GM18867 (cell line): ENCODE results near the gene COG2.
"Not testable (repeated sequence)": the region's sequence is repeated elsewhere in the genome, so short reads cannot be mapped to it uniquely, and the experiment has no call there.

ENCODE experiments used
- ATAC-seq: cut with Tn5 transposase; IDR thresholded peaks from one replicate; pipeline ENCODE4 v1.9.1; 2021; ENCODE audit warnings: mild to moderate bottlenecking, moderate library complexity; ENCODE audit not compliant: unreplicated experiment

COG2 gene

DNA sequence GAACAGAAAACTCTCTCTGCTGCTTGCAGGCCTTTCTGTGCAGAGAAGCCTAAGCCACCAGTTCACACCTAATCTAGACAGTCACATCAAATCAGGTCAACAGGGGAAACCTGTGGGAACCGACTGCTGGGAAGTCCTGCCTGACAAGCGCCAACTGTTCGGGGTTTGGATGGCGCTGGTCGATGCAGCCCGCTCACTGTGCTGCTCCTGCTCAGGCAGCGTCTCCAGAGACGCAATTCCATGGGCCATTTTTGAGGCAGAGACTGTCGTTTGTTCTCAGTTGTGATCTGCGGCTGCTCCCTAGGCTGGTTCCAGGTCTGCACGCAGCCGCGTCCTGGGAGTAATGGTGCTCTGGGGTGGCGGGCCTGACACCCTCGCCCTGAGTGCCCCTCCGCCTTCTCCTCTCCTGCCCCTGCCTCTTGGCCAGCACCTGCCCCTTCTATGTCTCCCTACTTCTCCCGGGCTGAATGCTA is 70.2 kb downstream of the COG2 start:
- ATAC-seq: no peak

DNA sequence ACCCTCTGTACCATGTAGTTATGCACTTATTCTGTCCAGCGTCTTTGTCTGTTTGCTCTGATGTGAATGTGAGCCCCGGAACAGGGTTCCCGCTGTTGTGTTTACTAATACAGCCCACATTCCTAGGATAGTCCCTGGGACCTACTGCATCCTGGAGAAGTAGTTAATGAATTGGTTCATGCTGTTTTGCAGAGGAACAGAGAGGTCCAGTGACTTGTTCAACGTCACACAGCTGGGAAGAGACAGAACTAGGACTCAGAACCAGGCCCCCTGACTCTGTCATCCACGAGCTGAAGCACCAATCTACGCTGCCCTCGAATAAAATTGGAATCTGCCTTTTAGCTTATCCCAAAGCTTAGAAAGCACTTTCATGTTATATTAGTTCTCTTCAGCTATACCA is 70.9 kb downstream of the COG2 start:
- ATAC-seq: no peak

DNA sequence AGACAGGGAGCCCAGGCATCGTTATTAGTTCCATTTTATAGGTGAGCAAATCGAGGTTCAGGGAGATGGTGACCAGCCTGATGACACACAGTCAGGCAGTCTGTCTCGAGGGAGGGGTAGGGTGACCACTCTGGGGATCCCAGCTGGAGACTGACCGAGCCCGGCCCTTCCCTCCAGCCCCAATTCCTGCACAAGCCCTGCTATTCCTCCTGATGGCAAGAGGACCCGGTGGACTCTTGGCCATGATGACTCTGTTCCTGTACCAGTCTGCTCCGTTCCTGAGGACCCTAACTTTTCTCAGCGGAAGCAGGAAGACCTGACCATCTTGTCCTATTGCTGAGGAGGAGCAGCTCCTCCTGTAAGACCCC is 71.2 kb downstream of the COG2 start:
- ATAC-seq: no peak

DNA sequence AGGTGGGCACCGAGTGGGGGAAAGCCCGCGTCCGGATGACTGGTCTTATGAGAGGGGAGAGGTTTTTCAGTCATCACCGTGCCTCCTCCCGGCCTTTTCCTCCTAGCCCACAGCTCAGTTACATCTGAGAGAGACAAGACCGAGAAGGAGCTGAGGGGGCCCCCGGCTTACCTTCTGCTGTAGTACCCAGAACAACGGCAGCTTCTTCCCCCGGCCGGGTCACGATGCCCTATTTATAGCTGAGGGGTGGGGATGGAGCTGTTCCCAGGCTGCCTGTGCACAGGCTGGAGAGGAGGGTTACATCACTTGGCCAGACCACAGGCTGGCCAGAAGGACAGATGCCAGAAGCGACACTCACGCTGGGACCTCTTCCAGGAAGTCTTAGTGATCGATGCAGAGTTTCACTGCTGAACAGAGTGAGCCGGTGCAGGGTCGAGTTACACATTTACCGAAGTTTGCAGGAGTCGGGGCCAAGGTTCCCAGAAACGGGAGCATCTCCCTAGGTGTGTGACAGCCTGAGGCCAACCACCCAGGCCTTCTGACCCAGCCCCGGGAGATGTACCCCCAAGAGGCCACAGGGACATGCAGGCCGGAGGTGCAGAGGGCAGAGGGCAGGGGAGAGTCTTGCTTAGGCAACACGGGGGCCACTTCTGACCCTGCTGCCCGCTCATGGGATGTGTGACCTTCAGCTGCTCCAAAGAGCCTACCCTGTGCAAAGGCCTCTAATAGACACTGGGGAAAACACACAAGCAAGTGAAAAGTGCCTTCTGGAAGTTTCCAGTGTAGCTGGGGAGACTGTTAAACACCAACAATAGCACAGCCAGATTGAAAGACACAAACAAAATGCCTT is 71.9 kb downstream of the COG2 start, which contains the start of gene AGT:
AGT (minus strand) TSS at position 208 of the 850 bp plus-strand sequence. CDS start 3,299 bp downstream, outside the sequence.
- no peak for ATAC-seq

DNA sequence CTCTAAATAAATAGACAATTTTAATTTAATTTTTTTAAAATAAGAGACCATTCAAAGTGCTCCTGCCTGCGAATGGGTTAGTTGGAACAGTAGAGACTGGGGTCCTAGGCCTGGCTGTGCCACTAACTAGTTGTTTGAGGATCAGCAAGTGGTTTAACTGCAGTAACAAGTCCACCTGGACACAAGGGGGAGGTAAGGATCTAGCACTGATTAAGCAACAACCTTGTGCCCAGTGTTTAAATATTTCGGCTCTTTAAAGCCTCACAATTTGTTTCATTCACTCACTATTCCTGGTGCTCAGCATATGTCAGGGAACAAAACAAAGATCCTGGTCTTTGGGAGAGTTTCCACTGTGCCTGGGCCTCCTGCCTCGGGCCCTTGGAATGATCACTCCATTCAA is 73.2 kb downstream of the COG2 start:
- no peak for ATAC-seq

DNA sequence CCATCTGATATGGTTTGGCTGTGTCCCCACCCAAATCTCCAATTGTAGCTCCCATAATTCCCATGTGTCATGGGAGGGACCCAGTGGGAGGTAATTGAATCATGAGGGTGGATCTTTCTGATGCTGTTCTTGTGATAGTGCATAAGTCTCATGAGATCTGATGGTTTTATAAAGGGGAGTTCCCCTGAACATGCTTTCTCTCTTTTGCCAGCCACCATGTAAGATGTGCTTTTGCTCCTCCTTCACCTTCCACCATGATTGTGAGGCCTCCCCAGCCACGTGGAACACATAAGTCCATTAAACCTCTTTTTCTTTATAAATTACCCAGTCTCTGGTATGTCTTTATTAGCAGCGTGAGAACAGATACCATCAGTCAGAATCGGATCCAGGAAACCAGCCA is 74.2 kb downstream of the COG2 start:
- not testable (repeated sequence) for ATAC-seq

DNA sequence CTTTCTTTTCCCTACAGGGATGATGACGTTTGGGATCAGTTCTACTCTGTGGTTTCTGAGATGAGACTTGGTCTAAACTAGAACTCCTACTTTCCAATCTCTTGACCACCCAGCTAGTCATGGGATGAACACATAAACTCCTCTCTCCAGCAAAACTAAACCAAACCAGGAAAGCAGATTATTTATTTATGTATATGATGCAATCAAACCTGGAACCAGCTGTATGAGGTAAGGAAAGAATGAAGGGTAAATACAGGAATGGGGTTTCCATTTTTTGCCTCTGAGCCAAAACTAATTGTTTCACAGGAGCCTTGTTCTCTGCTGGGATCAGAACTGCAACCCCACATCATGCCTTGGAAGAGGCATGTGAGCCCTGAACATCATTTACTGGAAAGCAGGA is 75.0 kb downstream of the COG2 start:
- no peak for ATAC-seq

DNA sequence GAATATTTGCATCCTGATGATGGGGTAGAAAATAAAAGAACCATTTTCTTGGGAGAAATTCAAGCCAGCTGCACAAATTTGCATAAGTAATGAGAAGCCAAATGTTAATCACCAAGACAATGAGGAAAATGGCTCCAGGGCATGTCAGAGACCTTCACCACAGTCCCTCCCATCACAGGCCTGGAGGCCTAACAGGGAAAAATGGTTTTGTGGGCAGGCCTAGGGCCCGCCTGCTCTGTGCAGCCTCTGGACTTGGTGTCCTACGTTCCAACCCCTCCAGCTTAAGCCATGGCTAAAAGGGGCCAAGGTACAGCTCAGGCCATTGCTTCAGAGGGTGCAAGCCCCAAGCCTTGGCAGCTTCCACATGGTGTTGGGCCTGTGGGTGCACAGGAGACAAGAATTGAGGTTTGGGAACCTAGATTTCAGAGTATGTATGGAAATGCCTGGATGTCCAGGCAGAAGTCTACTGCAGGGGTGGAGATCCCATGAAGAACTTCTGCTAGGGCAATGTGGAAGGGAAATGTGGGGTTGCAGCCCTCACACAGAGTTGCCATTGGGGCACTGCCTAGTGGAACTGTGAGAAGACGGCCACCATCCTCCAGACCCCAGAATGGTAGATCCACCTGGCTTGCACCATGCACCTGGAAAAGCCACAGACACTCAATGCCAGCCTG is 79.7 kb downstream of the COG2 start:
- not testable (repeated sequence) for ATAC-seq

DNA sequence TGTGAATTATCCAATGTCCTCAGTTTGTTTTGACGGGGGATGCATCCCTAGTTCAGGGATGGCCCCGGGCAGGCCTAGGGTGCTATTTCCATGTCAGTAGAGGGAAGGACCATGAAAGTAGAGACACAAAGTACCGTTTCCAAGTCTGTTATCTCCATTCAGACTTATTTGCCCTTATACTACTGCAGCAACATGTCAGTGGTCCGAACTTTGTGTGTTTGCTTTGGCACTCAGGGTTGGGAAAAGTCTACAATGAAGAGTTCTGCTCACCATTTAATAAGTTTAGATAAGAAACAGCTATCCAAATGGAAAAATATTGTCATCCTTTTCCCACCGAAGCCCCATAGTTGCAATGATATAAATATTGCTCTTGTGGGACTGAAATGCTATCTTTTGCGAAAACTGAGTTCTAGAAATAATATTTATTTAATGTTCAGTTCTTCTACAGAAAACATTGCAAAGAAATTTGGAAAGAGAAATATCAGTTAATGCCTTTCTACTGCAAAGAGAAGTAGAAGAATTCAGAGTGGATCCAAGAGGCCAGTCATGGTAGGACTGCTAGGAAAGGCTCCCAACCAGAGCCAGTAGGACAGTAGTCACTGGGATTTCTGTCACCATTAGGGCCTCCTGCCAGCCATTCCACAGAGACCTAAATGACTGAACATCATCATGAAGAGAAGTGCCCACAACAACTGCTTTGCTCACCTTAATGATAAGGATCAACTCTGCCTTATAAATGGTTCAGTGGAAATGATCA is 83.2 kb downstream of the COG2 start:
- ATAC-seq: no peak

DNA sequence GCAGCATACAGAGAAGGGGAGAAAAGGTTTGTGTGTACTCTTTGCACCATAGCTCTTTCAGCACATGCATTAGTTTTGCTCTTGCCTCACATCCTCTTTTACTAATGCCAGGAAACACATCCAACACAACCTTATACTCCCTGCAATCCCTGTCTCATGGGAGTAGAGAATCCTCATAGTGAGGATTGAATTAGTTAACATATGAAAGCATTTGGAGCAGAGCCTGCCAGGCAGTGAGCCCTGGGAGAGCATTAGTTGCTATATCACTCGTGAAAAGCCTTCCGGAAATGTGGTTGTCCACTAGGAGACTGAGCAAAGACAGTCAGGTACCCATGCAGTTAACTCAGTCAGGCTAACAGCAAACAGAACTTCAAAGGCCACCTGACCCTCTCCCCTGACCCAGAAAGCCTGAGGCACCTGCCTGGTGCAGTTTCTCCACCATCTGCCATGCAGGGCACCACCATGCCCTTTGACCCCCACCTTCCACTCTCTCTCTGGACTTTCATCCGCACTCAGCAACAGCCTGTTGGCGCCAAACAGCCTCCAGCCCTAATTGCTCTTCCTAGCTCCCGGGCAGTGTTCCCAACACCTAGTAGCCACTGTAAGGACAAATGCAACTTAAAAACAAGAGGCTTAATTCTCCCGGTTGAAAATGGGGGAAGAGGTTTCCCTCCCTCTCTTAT is 86.6 kb downstream of the COG2 start:
- ATAC-seq: no peak

DNA sequence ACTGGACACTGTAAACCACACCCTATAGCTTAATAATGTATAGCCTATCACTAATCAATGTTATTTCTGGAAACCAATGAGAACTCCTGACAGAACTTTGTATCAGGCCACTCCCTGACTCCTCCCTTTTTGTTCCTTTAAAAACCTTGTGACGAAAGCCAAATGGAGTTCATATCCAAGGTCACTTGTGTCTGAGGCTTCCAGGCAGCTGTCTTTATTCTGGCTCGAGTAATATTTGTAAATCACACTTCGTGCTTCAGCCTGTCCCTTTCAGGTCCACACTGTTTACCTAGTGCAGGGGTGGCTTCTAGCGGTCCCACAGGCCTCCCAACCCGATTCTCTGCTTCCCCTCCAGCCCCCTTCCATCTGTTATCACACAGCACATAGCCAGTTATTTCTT is 88.7 kb downstream of the COG2 start:
- no peak for ATAC-seq

DNA sequence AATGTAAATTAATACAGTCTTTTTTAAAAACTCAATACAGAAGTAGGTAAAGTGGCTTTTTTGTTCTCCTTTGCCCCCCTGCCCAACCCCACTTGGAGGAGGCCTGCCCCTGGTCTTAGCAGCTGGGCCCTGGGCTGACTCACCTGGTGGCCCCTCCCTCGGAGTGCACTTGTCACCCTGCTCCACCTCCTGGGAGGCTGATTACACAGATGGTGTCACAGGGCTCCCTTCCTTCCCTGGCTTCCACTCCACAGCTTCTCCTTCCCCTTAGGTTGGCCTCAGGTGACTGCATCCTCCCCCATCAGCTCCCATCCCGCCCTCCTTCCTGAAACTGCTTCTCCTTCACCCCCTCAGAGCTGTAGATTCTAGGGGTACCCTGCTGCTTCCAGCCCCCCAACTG is 93.2 kb downstream of the COG2 start:
- ATAC-seq: no peak

DNA sequence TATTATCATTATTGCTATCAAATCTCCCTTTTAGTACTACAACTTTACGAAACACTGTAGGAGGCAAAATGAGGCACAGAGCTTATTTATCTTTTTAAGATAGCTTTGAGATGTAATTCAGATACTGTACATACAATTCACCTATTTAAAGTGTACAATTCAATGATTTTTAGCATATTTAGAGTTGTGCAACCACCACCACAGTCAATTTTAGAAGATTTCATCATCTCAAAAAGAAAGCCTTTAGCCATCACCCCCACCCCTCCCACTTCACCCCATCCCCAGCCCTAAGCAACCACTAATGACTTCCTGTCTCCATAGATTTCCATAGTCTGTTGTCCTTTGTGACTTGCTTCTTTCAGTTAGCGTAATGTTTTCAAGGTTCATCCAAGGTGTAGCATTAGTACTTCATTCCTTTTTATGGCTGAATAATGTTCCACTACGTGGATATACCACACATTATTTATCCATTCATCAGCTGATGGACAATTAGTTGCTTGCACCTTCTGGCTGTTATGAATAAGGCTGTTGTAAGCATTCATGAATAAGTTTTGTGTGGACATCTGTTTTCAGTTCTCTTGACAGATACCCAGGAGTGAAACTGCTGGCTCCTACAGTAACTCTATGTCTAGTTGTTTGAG is 95.5 kb downstream of the COG2 start:
- no peak for ATAC-seq

DNA sequence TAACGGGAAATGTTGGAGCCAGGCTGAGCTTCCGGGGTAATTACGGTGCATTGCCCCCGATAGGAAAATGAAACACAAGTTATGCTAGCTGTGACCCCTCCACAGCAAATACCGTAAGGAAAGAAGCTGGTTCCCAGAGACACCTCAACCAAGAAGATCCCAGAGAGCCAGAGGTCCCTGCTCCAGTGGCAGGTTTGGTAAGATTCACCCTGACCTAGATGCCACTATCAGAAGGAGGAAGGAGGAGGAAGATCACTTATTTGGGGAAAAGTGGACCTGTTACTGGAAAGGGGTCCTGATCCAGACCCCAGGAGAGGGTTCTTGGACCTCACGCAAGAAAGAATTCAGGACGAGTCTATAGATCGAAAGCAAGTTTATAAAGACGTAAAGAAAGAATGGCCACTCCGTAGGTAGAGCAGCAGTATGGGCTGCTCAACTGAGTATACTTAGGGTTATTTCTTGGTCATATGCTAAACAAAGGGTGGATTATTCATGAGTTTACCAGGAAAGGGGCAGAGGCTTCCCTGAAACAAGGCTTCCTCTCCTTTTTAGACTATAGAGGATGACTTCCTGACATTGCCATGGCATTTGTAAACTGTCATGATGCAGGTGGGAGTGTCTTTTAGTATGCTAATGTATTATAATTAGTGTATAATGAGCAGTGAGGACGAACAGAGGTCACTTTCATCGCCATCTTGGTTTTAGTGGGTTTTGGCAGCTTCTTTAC is 97.4 kb downstream of the COG2 start:
- ATAC-seq: no peak
